DMS153 treated with DMSO at 0.1 percent for 48 hours (cell line): ENCODE data around the gene MIDN.

Experiments used
- DNase-seq: peaks from one replicate; lab custom pipeline; 2025; ENCODE audit not compliant: unreplicated experiment; lab: John Stamatoyannopoulos, UW

MIDN gene

DNA sequence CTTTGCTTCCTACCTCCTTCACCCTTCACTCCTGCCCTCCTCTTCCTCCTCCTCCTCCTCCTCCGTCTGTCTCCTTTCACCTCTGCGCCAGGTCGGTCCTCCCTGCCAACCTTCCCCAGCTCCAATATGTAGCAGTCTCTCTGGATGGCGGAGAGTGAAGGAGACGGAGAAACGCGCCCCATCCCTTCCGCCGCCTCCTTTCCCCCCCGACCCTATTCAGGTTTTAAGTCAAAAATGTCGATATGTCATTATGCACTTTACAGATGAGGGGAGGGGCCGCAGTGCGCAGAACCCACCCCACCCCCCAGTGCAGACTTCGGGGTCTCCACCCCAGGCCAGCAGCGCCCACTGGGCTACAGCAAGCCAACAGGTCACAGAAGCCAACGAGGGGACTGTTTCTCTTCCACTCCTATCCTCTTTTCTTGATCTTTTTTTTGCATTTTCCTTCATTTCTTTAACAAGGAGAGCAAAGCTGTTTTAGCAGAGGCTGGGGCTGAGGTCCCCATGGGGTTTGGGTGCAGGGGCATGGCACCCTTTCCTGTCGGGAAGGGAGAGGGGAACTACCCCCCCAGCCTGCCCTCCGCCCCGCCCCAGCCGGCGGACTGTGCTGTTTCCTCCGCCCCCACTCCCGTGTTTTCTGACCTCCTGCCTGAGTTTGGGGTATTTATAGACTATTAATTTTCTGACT lies 9.2 kb downstream of the MIDN start:
- DNase-seq, result no peak

DNA sequence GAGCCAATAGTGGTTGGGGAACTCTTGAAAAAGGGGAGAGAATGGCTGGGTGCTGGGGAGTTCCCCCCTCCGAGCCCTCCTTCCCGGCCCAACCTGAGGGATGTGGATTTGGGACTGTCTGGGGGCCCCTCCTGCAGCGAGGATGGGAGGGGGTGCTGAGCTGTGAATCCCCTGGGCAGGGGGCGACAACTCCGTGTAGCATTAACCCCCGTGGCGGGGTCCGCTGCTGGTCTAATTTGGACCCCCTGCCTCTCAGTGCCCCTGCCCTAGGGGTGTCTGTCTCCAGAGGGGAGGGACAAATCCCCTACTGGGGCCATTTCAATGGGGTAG lies 9.7 kb downstream of the MIDN start:
- DNase-seq, result no peak

DNA sequence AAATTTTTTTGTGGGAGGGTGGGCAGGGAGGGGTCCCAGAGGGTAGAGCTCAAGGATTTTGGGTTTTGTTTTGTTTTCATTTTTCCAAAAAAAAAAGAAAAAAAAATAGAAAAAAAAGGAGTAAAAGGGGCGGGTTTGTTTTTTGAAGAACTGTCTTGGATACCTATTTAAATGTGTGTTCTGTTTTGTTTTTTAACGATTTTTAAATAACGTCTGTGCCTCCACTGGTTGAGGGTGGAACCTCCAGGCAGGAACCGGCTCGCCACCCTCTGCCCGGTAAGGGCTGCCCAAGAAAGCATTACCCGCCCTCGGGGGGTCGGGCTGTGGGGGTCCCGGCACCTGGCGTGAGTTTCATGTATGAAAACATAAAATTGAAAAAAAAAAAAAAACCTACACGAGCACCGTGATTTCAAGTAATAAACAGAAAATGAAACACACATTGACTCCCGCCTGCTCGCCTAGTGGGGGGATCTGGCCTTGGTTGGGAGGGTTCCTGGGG lies 10.4 kb downstream of the MIDN start:
- DNase-seq, result no peak

DNA sequence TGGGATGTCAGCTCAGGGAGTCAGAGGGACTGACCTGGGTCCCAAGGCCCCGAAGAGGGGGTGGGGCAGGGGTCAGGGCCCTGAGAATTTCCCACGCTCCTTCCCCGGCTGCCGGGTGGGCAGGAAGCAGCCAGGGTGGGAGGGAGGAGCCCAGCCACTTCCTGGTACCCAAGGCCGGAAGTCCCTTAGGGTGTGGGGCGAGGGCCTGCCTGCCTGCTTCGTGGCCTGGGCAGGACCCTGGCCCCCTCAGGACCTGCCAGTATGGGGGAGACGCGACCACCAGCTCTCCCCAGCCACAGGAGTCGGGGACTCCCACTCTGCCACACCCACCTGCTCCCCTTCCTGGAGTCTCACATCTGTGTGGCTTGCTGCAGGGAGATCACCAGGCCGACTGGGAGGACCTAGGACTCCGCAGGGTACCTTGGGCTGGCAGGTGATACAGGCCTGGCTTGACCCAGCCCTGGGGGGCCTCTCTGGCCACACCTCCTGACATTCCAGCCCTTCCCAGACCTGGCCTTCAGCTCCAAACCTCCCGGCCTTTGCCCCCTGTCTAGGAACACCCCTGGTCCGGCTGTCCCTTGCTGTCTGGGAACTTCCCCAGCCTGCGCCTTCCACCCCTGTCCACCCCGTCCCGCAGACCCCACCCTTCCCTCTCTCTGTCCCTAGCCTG lies 11.0 kb downstream of the MIDN start:
- DNase-seq, result peak; percentile 43

DNA sequence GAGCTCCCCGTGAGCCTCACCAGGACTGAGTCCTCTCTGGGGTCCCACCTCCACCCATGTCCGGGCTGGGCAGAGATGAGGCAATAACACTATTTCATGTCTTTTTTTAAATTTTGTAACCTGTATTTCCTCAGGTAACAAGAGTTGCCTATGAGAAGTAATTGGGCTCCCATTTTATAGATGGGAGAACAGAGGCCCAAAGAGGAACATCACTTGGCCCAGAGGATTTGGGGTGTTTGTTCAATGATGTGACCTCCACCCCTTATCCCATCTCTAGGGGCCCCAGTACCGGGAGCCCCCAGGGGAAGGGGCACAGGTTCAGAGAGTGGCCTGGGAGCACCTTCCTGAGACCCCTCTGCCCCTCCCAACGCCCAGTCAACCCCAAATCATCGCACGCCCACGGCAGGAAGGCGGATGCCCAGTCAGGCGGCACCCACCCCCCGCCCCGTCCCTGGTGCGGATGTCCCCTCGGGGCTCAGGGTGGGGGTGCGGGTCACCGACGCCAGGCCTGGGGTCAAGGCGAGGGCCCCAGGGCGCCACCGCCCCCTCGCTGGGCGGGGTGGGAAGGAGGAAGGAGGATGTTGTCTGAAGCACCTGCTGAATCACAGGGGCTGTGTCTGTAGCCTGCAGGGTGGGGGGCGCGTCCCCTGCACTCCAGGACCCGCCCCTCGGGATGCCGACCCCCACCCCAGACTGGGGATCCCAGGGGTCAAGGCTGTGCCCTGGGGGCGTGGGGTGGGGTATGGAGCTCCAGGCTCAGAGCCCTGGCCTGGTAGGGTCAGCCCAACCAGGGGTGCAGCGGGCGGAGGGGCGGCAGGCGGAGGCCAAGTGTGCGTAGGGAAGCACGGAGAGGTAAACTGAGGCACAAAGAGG lies 11.7 kb downstream of the MIDN start:
- DNase-seq, result no peak

DNA sequence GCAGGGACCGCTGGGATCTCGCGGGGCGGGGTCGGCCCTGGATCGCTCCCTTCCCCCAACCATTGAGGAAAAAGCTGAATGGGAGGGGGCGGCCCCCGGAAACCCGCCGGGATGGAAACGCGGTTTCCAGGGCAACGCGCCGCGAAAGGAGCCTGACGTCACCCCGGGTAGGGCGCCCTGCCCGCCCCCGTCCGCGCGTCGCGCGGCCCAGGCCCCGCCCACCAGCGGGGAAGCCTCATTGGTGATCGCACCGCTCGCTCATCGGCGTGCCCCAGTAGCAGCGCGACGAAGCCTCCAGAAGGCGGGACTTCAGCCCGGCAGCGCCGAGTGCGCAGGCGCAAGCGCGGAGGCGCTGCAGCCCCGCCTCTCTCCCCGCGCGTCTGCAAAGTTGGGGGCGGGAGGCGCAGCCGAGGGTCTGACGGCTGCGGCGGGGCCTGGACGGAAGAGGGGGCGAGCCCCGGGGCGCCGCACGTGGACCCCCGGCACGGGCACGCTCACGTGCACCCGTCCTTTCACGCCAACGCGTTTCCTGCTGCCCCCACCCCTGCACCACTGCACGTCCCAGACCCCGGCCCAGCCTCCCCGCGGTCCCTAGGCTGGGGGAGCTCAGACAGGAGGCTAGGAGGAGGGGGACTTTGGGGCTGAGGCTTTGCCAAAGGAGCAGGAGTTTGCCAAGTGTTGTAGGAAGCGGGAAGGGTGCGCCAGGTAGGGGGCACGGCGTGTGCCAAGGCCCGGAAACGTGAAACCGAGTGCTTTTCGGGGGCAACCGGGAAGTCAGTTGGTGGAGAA lies 12.6 kb downstream of the MIDN start:
- peak; percentile 62 for DNase-seq

DNA sequence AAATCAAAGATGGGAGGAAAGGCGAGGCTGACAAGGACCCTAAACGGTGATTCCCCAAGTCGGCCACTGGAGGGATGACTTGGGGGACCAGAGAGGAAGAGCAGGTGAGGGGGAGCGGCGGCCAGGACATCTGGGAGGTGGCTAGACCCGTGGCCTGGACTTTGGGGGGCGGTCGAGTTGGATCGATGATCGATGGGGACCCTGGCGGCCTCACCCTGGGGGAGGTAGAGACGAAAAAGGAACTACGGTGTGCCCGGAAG lies 13.1 kb downstream of the MIDN start:
- DNase-seq, result no peak

DNA sequence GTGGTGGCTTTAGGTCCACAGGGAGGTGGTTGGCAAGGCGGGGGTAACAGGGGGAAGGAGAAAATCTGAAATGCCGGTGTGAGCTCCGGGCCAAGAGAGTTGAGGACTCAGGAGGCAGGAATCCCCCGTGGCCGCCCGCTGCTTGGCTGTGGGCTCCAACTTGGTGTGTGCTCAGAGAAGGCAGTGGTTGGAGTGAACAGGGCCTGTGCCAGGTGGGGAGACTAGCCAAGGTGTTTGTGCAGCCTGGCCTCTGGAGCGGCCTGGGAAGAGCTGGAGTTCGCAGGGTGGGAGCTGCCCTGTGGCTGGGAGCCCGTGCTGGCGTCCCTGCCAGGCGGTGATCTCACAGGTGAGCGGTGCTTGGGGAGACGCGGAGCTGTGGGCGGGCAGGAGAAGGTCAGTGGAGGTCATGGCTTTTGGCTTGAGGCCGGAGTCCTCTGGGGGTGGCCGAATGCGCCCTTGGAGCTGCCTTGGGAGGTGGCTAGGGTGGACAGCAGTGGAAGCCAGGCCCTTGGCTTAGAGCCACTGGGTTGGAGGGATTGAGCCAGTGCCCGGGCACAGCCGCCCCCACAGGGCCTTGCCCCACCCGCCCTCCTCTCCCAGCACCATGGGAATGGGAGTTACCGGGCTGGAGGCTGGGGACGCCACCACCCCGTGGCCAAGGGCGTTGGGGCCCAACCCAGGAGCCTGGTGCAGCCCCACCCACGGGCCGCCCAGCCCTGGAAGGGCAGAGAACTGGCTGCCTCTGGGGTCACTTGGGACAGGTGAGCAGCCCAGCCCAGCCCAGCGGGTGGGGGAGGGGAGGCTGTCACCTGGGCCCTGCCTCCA lies 13.6 kb downstream of the MIDN start:
- DNase-seq, result no peak

DNA sequence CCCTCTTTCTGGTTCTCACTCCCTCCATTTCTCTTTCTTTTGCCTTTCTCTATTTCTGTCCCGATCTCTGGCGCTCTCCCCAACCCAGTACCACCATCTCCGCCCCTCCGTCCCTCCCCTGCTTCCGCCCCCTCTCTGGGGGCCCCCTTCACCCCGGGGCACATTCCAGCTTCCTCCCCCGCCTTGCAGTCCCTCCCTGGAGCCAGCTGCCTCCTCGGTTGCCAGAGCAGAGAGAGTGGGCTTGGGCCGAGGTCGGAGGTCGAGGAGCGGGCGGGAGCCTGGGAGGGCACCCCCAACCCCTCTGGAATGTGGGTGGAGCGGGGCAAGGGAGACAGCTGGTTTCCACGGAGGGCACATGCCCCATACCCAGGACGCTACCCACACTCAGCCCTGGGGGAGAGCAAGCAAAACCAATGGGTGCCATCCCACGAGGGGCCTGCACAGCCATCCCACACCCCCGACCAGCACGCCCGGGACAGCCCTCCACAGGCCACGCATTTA lies 14.3 kb downstream of the MIDN start:
- DNase-seq, result no peak

DNA sequence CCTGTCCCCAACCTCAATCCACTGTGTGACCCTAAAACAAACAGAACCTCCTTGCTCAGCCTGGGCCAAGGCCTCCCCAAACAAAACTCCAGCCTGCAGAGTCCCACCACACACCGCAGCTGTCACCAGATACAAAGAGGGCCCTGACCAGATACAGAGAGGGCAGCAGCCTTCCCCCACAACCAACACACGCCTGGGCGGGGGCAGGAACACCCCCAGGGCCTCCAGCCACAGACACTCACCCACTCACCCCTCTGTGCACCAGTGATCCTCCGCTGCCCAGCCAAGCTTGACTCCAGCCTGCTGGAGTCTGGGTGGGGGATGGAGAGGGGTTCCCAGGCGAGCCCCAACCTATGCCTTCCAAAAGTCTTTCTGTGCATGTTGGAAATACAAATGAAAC lies 14.8 kb downstream of the MIDN start:
- no peak for DNase-seq

DNA sequence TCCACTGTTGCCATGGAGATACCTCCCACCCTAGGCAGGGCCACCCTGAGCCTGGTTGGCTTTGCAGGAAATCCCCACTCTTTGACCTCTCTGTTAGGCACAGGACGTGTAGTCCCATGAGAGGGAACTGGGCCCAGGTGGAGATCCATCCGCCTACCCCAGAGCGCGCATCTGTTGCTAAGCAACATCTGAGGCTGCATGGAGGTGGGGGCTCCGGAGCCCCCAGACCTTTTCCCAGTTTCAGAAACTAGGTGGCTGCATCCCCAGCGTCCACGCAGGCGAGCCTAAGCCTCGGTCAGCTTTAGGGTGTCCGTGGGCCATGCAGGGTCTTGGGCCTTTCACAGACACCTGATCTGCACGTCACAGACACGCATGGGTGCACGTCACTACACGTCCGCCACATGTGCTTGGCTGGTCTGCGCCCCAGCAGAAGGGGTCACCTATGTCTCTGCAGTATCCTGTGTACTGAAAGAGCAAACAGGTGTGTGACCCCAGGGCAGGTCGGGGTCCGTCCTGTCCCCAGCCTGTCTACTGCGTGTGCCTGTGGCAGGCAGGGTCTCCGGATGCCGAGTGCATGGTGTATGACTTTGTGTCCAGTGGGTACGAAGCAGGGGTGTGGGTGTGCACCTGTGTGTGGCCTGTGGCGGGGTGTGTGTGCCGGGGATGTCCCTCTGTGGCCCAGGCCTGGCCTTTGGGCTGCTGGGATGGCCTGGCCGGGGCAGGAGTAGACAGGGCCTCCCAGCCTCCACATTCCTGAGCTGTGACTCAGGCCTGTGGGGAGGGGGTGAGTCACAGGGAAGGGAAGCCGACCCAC lies 16.6 kb downstream of the MIDN start:
- DNase-seq, result no peak

DNA sequence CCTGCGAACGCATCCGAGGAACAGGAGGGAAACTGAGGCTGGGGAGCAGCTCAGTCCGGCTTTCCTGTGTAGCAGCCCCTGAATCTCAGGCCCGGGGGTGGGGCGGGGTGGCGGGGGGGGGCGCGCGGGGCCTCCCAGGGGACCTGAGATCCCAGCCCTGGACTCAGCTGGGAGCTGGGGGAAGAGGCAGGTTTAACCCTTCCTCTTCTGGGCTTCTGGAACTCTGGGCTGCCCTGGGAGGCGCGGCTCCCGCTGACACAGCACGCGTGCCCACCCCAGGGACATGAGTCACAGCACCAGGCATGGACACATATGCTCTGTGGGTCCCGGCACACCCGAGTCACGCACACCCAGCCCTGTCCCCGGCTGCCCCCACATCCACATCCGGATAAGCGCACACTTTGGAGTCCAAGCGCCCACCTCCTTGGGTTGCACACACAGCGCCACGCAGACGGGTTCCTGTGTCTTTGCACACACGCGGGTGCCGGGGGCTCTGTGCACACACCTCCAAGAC lies 17.3 kb downstream of the MIDN start:
- DNase-seq, result no peak

DNA sequence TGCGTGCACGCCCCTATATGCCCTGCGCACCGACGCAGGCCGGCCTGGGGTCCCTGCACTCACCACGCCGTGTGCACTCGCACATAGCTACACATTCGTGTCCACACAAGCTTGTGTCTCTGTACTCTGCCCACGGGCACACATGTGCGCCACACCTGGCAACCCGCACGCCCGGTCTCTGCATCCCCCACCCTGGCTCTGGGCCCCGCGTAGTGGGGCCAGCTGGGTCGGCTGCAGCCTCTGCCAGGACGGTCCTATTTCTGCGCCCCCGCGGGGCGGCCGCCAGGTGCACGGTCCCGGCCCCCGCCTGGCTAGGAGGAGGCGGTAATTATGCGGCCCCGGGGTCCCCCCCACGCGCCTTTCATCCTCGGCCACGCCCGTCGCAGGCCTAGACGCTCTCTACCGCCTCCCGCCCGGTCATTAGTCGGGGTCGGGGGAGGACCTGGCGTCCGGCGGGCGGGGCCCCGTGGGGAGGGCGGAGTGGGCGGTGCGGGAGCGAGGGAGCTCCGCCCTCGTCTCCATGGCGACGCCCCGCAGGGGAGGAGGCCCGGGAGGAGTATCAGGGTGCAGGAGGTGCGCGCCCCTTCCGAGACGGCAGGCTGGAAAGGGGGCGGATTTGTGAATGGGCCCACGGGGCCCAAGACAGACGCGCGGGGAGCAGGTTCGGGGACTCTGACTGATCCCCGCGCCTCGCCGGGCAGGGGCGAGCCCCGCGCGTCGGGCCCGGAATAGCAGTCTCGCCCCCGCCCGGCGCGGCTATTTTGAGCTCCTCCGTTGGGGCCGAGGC lies 17.9 kb downstream of the MIDN start:
- no peak for DNase-seq

DNA sequence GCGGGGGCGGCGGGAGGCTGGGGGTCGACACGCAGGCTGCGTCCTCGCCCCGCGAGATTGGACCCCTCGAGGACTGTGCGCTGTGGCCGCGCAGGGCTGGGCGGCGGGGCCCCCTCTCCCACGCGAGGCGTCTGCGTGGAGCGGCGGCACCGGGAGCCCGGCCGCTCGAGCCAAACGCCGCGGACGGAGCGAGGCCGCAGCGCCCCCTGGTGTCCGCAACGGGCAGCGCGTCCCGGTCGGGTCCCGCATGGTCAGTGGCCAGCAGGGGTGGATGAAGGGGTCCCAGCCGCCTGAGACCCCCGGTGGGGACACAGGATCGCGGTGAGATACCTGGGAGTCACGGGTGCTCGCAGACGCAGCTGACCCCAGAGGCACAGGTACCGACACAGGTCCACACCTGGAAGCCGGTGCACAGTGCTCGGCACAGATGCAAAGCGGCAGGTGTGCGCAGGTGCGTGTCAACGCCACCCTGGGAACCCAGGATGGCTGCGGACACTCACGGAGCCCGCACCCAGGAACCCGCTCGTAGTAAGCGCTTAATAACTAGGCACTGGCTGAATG lies 18.6 kb downstream of the MIDN start:
- DNase-seq, result no peak

DNA sequence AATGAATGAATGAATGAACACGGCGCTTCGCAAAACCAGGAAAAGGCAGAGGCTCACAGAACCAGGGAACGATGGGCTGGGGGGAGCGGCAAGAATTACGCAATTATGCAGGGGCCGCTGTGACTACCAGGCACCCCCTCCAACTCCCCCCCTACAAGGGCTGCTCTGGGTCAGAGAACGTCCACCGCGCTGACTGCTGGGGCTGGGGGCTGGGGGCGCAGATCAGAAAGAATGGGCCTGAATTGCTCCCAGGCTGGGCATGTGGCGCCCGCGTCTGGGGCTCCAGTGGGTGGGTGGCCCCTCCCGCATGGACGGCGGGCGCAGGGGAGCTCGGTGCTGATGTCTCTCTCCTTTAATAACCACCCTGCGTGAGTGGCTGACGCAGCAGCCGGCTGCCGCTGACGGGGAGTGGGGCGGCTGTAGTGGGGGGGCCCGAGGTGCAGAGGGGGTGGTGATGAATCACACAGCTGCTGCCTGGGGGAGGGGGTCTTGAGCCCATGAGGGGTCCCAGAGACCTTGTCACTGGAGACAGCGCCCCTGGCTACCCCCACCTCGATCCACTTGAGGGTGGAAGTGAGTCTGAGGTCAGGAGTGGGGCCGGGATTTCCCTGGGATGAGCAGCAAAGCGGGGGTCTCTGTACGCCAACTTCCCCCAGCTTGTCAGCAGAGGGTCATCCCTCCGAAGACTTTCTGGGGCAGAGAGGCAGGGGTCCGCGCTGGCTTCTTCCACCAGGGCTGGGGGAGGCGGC lies 19.3 kb downstream of the MIDN start:
- no peak for DNase-seq

DNA sequence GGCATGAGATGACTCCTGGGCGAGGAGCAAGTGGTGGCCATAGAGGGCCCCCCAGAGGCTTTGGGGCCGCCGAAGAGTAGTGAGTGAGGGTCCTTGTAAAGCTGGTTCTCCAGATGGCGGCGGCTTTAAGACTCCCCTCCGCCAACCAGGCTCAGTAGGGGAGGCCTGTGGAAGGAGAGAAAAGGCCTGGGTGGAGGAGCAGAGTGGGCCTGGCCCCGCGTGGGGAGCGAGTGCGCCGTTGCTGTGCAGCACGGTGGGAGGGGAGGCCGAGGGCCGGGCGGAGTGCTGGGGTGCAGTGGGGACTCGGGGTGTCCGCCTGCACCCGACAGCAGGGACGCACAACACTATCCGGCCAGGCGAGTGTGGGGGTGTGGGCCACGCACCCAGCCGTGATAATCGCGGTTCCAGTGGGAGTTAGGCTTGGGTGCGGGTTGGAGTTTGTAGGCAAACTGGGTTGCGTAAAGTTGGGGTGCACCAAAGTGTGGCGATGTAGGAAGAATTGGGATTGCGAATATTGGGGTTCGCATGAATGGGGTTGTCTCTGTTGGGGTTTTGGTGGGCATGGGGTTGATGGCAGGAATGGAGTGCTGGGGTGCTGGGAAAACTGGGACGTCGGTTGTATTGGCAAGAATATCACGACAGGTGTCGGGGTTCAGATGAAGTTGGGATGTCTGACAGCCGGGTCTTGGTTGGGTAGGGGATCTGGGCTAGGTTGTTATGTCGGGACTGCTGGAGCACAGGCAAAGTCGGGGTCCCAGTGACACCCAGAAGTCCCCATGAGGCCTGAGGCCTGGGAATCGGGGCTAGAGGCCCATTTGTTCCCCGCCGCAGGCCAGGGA lies 20.1 kb downstream of the MIDN start:
- DNase-seq, result no peak

DNA sequence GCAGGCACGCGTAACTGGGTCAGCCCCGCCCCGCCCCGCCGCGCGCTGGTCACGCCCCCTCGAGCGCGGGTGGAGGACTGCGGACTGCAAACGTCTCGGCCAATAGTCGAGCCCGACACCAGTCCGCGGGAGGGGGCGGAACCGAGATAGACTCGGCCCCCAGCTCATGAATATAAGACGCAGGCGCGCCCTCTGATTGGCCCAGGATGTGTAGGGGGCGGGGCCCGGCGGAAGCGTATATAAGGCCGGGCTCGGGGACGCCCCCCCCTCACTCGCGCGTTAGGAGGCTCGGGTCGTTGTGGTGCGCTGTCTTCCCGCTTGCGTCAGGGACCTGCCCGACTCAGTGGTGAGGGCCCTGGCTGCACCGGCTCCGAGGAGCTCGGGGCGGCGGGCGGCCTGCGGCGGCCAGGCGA lies 20.7 kb downstream of the MIDN start, which contains the start of gene CIRBP:
CIRBP (plus strand) TSS at position 268 of the 413 bp plus-strand sequence. CDS start 1,602 bp downstream, outside the sequence.
- DNase-seq, result peak; percentile 51
